ENCODE data around the gene CDK5R1.

The CDK5R1 gene

GRCh38 chr17:32503251-32504165, 16.7 kb downstream of the CDK5R1 start:
- TF ChIP-seq MYC (IDR thresholded peaks at IDR 0.05; ENCODE audit: low read depth, low read length) = no peak
- TF ChIP-seq POLR2A (IDR thresholded peaks at IDR 0.05; ENCODE audit: extremely low read depth, insufficient read length) = no peak
- TF ChIP-seq, protein P1, sequence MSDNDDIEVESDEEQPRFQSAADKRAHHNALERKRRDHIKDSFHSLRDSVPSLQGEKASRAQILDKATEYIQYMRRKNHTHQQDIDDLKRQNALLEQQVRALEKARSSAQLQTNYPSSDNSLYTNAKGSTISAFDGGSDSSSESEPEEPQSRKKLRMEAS (IDR thresholded peaks at IDR 0.05; ENCODE audit: low read depth, low read length) = peak; percentile 53; the same call in 1 of the 2 replicates
- peak; percentile 71 for DNase-seq (ENCODE audit: low read depth)
- H3K4me3 ChIP-seq (ENCODE audit: low read depth, low read length) = no peak overlapping the region

DNA sequence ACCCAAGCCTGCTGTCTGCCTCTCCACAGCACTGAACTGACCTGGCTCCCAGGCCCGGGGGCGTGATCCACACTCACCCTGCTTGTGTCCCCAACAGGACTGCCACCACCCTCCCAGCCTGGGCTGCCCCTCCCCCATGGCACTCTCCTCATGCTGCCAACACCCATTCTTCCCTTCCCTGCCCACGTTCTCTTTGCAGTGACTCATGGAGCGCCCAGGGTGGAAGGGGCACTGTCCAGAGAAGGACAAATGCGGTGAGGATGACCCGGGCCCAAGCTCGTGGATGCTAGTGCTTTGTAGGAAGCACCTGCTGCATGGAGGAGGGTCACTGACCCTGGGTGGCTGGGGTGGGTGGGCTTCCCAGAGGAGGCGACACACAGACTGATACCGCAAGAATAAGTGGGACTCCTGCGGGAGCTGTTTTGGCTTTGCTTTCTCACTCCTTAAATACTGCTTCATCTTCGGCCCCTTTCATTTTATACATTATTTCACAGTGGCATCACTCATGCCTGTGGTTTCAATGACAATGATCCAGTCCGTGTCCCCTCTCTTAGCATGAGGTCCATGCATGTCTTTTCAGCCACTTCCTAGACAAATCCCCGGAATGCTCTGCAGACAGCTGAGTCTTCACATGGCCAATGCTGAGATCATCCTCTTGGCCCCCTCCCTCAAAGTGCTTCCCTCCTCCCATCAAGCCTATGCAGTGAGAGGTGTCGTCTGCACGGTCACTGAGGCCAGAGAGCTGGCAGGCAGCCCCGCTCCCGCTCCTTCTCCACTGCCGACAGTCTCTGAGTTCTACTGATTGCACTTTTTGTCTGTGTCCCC, 17.6 kb downstream of the CDK5R1 start:
- DNase-seq (ENCODE audit: low read depth) = no peak
- no peak overlapping the region for H3K4me3 ChIP-seq (ENCODE audit: low read depth, low read length)

DNA sequence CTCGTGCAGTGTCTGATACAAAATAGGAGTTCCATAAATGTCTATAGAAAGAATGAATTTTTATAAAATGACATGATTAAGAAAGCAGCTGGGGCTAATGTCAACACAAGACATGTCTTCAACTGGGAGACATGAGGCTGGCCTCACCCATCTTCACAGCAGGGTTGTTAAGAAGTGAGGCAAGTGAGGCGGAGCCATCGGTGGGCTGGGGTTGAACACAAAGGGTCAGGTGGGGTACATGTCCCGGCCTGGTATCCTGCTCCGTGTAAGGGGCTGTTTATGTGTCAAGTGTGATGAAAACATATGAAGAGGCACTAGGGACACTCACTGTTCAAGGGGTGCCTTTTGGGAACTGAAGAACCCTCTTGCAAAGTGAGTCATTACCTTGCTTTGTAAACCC, 22.1 kb downstream of the CDK5R1 start:
- no peak for DNase-seq (ENCODE audit: low read depth)
- H3K4me3 ChIP-seq (ENCODE audit: low read depth, low read length) = no peak overlapping the region

More for the DNA sequence above, 17.6 kb downstream of the CDK5R1 start:
- TF ChIP-seq, protein P1 (IDR thresholded peaks at IDR 0.05; ENCODE audit: low read depth, low read length) = no peak
- TF ChIP-seq MYC (IDR thresholded peaks at IDR 0.05; ENCODE audit: low read depth, low read length) (no peak), POLR2A (IDR thresholded peaks at IDR 0.05; ENCODE audit: extremely low read depth, insufficient read length) (no peak)
- TF ChIP-seq, protein P2, sequence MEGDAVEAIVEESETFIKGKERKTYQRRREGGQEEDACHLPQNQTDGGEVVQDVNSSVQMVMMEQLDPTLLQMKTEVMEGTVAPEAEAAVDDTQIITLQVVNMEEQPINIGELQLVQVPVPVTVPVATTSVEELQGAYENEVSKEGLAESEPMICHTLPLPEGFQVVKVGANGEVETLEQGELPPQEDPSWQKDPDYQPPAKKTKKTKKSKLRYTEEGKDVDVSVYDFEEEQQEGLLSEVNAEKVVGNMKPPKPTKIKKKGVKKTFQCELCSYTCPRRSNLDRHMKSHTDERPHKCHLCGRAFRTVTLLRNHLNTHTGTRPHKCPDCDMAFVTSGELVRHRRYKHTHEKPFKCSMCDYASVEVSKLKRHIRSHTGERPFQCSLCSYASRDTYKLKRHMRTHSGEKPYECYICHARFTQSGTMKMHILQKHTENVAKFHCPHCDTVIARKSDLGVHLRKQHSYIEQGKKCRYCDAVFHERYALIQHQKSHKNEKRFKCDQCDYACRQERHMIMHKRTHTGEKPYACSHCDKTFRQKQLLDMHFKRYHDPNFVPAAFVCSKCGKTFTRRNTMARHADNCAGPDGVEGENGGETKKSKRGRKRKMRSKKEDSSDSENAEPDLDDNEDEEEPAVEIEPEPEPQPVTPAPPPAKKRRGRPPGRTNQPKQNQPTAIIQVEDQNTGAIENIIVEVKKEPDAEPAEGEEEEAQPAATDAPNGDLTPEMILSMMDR (IDR thresholded peaks at IDR 0.05; ENCODE audit: low read depth, low read length) = no peak

GRCh38 chr17:32510466-32510865, 23.7 kb downstream of the CDK5R1 start:
- H3K4me3 ChIP-seq (ENCODE audit: low read depth, low read length) = no peak overlapping the region
- no peak for DNase-seq (ENCODE audit: low read depth)
- TF ChIP-seq POLR2A (IDR thresholded peaks at IDR 0.05; ENCODE audit: extremely low read depth, insufficient read length) = no peak
- TF ChIP-seq, protein P2 (IDR thresholded peaks at IDR 0.05; ENCODE audit: low read depth, low read length) = no peak
- TF ChIP-seq, protein P1 (IDR thresholded peaks at IDR 0.05; ENCODE audit: low read depth, low read length) = no peak
- TF ChIP-seq MYC (IDR thresholded peaks at IDR 0.05; ENCODE audit: low read depth, low read length) = no peak

More for the DNA sequence above, 22.1 kb downstream of the CDK5R1 start:
- TF ChIP-seq, protein P2 (IDR thresholded peaks at IDR 0.05; ENCODE audit: low read depth, low read length) = no peak
- TF ChIP-seq MYC (IDR thresholded peaks at IDR 0.05; ENCODE audit: low read depth, low read length) (no peak), POLR2A (IDR thresholded peaks at IDR 0.05; ENCODE audit: extremely low read depth, insufficient read length) (no peak)
- TF ChIP-seq, protein P1 (IDR thresholded peaks at IDR 0.05; ENCODE audit: low read depth, low read length) = no peak

- no peak for DNase-seq (ENCODE audit: low read depth)
- no peak for TF ChIP-seq MYC (IDR thresholded peaks at IDR 0.05; ENCODE audit: low read depth, low read length)
- no peak for TF ChIP-seq POLR2A (IDR thresholded peaks at IDR 0.05; ENCODE audit: extremely low read depth, insufficient read length)
- TF ChIP-seq, protein P2 (IDR thresholded peaks at IDR 0.05; ENCODE audit: low read depth, low read length) = no peak
- TF ChIP-seq, protein P1 (IDR thresholded peaks at IDR 0.05; ENCODE audit: low read depth, low read length) = no peak
- H3K4me3 ChIP-seq (ENCODE audit: low read depth, low read length) = no peak overlapping the region
Measured at GRCh38 chr17:32512328-32512727, 25.5 kb downstream of the CDK5R1 start.
